H1 (cell line): ENCODE measurements around the gene ZNF134. TPM values are rescaled to one million over a fixed set of nuclear protein-coding genes. Genes with fewer than 3 reads are reported as not detected.
A peak's percentile ranks its signal among the peaks of the same experiment; 100 is the strongest.

ENCODE experiments used
- CTCF ChIA-PET: fragments of 300-600 bp; sonication (Branson Sonifier 250); formaldehyde crosslinking; loops from one replicate; lab custom pipeline; 2021; ENCODE audit not compliant: partially characterized antibody; lab: Charles Lee
- POLR2A ChIA-PET: fragments of 300-600 bp; sonication (Branson Sonifier 250); formaldehyde crosslinking; loops from one replicate; lab custom pipeline; 2021; ENCODE audit warnings: inconsistent platforms; ENCODE audit not compliant: partially characterized antibody; lab: Charles Lee
- DNase-seq, 2 experiments: peaks; one replicate each; pipeline versions ENCODE4 v3.0.0 to v3.0.0-alpha.2; 2010 to 2022; ENCODE audit warnings: low spot score in 2 of 2, low read depth in 1 of 2, mixed read lengths in 1 of 2
- FAIRE-seq: peaks from 2 replicates; lab custom pipeline; 2011; peaks lifted over from hg19 to GRCh38; lab: Jason Lieb, UNC
- H2AFZ ChIP-seq: 2 replicates; pipeline ENCODE4 v1.8.1; 2012; ENCODE audit warnings: low read length, inconsistent platforms
- H2AK5ac ChIP-seq: 2 replicates; pipeline ENCODE4 v1.6.1; 2013; ENCODE audit warnings: low read depth, low read length
- H2BK120ac ChIP-seq: replicated peaks from 2 replicates; pipeline ENCODE3; 2013; ENCODE audit warnings: low read depth, low read length, inconsistent platforms
- H2BK12ac ChIP-seq: 2 replicates; pipeline ENCODE4 v1.6.1; 2013; ENCODE audit warnings: low read depth, low read length
- H2BK15ac ChIP-seq: 2 replicates; pipeline ENCODE4 v1.6.1; 2013; ENCODE audit warnings: low read length
- H2BK20ac ChIP-seq: 2 replicates; pipeline ENCODE4 v1.6.1; 2013; ENCODE audit warnings: low read length
- H2BK5ac ChIP-seq: 2 replicates; pipeline ENCODE4 v1.6.1; 2013; ENCODE audit warnings: low read depth, low read length
- H3K14ac ChIP-seq: 2 replicates; pipeline ENCODE4 v1.6.1; 2013; ENCODE audit warnings: inconsistent platforms; ENCODE audit not compliant: insufficient read length
- H3K18ac ChIP-seq: 2 replicates; pipeline ENCODE4 v1.6.1; 2013; ENCODE audit warnings: low read length; ENCODE audit errors: extremely low read depth
- H3K23ac ChIP-seq: 2 replicates; pipeline ENCODE4 v1.6.1; 2013; ENCODE audit warnings: inconsistent platforms; ENCODE audit not compliant: insufficient read length
- H3K23me2 ChIP-seq: 2 replicates; pipeline ENCODE4 v1.6.1; 2013; ENCODE audit warnings: low read depth, low read length
- H3K27ac ChIP-seq: 2 replicates; pipeline ENCODE4 v1.6.1; 2011; ENCODE audit warnings: low read depth, low read length, inconsistent platforms
- H3K27me3 ChIP-seq, 4 experiments: replicated peaks in 1 of 4; 1 replicate in 1 of 4; 2 replicates in 3 of 4; pipeline versions ENCODE4 v1.6.1 to v1.8.1; 2011 to 2013; ENCODE audit warnings: low read length in 3 of 4, mild to moderate bottlenecking in 3 of 4, inconsistent platforms in 2 of 4, mixed read lengths in 2 of 4, moderate library complexity in 1 of 4; ENCODE audit not compliant: control insufficient read depth in 3 of 4, insufficient read depth in 3 of 4; ENCODE audit errors: extremely low read depth in 1 of 4
- H3K36me3 ChIP-seq, 4 experiments: 2 replicates each; pipeline versions ENCODE4 v1.6.1 to v1.8.1; 2011 to 2013; ENCODE audit warnings: mild to moderate bottlenecking in 4 of 4, low read length in 3 of 4, moderate library complexity in 2 of 4, control low read depth in 1 of 4, inconsistent platforms in 1 of 4; ENCODE audit not compliant: insufficient read depth in 4 of 4, control insufficient read depth in 2 of 4
- H3K4ac ChIP-seq: replicated peaks from 2 replicates; pipeline ENCODE3; 2013; ENCODE audit warnings: low read length, low read depth, mixed read lengths, inconsistent platforms; ENCODE audit not compliant: insufficient read length
- H3K4me1 ChIP-seq, 4 experiments: replicated peaks in 1 of 4; 1 replicate in 1 of 4; 2 replicates in 3 of 4; pipeline versions ENCODE4 v1.6.1 to v1.8.1; 2011 to 2013; ENCODE audit warnings: low read length in 3 of 4, inconsistent platforms in 2 of 4, mixed read lengths in 1 of 4; ENCODE audit not compliant: insufficient read depth in 4 of 4, control insufficient read depth in 3 of 4
- H3K4me2 ChIP-seq, 2 experiments: 2 replicates each; pipeline versions ENCODE4 v1.6.1 to v1.8.1; 2011 to 2013; ENCODE audit warnings: low read depth in 2 of 2, low read length in 2 of 2, control low read depth in 1 of 2, inconsistent platforms in 1 of 2, mild to moderate bottlenecking in 1 of 2; ENCODE audit not compliant: insufficient read depth in 1 of 2
- H3K4me3 ChIP-seq, 4 experiments: fragments of 200-600, 300-600 bp in 1 of 4; sonication (generic), shearing (Covaris generic), sonication (Bioruptor Twin) in 1 of 4; 2 replicates each; pipeline versions ENCODE4 v1.5.1 to v1.8.1; 2011 to 2016; ENCODE audit warnings: low read length in 4 of 4, low read depth in 3 of 4, control low read depth in 2 of 4, inconsistent platforms in 2 of 4, mild to moderate bottlenecking in 2 of 4, mixed read lengths in 1 of 4, moderate library complexity in 1 of 4; ENCODE audit not compliant: insufficient read depth in 2 of 4; ENCODE audit errors: extremely low read depth in 1 of 4
- H3K56ac ChIP-seq: replicated peaks from 2 replicates; pipeline ENCODE3; 2013; ENCODE audit warnings: low read depth, mild to moderate bottlenecking, mixed read lengths, low read length, inconsistent platforms; ENCODE audit not compliant: insufficient read length
- H3K79me1 ChIP-seq: 2 replicates; pipeline ENCODE4 v1.6.1; 2013; ENCODE audit warnings: low read depth, low read length, control low read depth
- H3K79me2 ChIP-seq, 2 experiments: 2 replicates each; pipeline versions ENCODE4 v1.6.1 to v1.8.1; 2012 to 2013; ENCODE audit warnings: low read length in 2 of 2, mild to moderate bottlenecking in 2 of 2, inconsistent platforms in 1 of 2; ENCODE audit not compliant: insufficient read depth in 2 of 2, control insufficient read depth in 1 of 2
- H3K9ac ChIP-seq, 4 experiments: replicated peaks in 1 of 4; 1 replicate in 1 of 4; 2 replicates in 3 of 4; pipeline versions ENCODE4 v1.6.1 to v1.8.1; 2011 to 2013; ENCODE audit warnings: low read depth in 3 of 4, low read length in 3 of 4, control low read depth in 2 of 4, mild to moderate bottlenecking in 2 of 4, moderate library complexity in 2 of 4, inconsistent platforms in 1 of 4; ENCODE audit errors: extremely low read depth in 1 of 4
- H3K9me3 ChIP-seq, 2 experiments: 2 replicates each; pipeline versions ENCODE4 v1.6.1 to v1.8.1; 2012 to 2013; ENCODE audit warnings: mild to moderate bottlenecking in 2 of 2, moderate library complexity in 2 of 2, control low read depth in 1 of 2, inconsistent platforms in 1 of 2, low read depth in 1 of 2, low read length in 1 of 2, mixed read lengths in 1 of 2; ENCODE audit not compliant: insufficient read depth in 2 of 2
- H4K20me1 ChIP-seq, 2 experiments: replicated peaks in 1 of 2; 2 replicates each; pipeline versions ENCODE3 to v1.8.1; 2011 to 2013; ENCODE audit warnings: inconsistent platforms in 2 of 2, low read length in 2 of 2, mild to moderate bottlenecking in 1 of 2; ENCODE audit not compliant: insufficient read depth in 2 of 2, control insufficient read depth in 1 of 2
- H4K5ac ChIP-seq: 2 replicates; pipeline ENCODE4 v1.6.1; 2013; ENCODE audit warnings: low read length, low read depth, mixed read lengths, inconsistent platforms; ENCODE audit not compliant: insufficient read length
- H4K8ac ChIP-seq: 2 replicates; pipeline ENCODE4 v1.8.0; 2013; ENCODE audit warnings: mild to moderate bottlenecking, moderate library complexity, low read length, inconsistent platforms; ENCODE audit not compliant: insufficient read depth; ENCODE audit errors: extremely low read depth
- H4K91ac ChIP-seq: replicated peaks from 2 replicates; pipeline ENCODE3; 2013; ENCODE audit warnings: low read length, mixed read lengths, inconsistent platforms; ENCODE audit not compliant: insufficient read length
- CBX8 ChIP-seq: fragments of 300-800, 300-1000 bp; sonication (generic); IDR thresholded peaks from 2 replicates; pipeline ENCODE4 v1.7.1; 2016; ENCODE audit warnings: low read depth, low read length, borderline replicate concordance
- CREB1 ChIP-seq: IDR thresholded peaks from 2 replicates; pipeline ENCODE4 v1.6.1; 2012; ENCODE audit warnings: inconsistent platforms
- EZH2 ChIP-seq: fragments of 200-600 bp; sonication (generic); IDR thresholded peaks from 2 replicates; pipeline ENCODE4 v1.7.1; 2012; ENCODE audit warnings: low read depth, mild to moderate bottlenecking, moderate library complexity, low read length, inconsistent platforms; ENCODE audit not compliant: severe bottlenecking
- GABPA ChIP-seq: IDR thresholded peaks from 2 replicates; pipeline ENCODE4 v1.6.1; 2011; ENCODE audit warnings: mild to moderate bottlenecking, low read length, moderate library complexity, borderline replicate concordance; ENCODE audit not compliant: insufficient read depth
- PHF8 ChIP-seq: fragments of 200-600 bp; sonication (generic); conservative IDR thresholded peaks from 2 replicates; pipeline ENCODE4 v1.7.1; 2012; ENCODE audit warnings: low read depth, mild to moderate bottlenecking, inconsistent platforms, low read length, moderate library complexity
- SP4 ChIP-seq: IDR thresholded peaks from 2 replicates; pipeline ENCODE4 v1.6.1; 2012; ENCODE audit warnings: low read length, inconsistent platforms
- WGBS, 2 experiments: shearing (Covaris generic) in 1 of 2; methylation state at CpG; one replicate each; pipeline versions ENCODE4 v1.1.6 to v1.1.7; 2013 to 2015; ENCODE audit warnings: low lambda C conversion rate in 2 of 2, mixed read lengths in 2 of 2, inconsistent platforms in 1 of 2, low coverage in 1 of 2, missing lambda C conversion rate in 1 of 2; ENCODE audit not compliant: insufficient replicate concordance in 2 of 2, insufficient coverage in 1 of 2, insufficient read length in 1 of 2; ENCODE audit errors: extremely low coverage in 1 of 2, missing lambda C conversion rate in 1 of 2; 5-methylcytosine and 5-hydroxymethylcytosine counted together
- polyA plus RNA-seq, 7 experiments: library from polyadenylated mRNA; depleted of rRNA in 3 of 7; stranded (reverse) in 5 of 7; unstranded in 2 of 7; fragments of >200 nt in 5 of 7; fragments of 200-250 nt in 2 of 7; gene quantifications; 1 replicate in 5 of 7; 2 replicates in 1 of 7; 4 replicates in 1 of 7; pipeline versions ENCODE4 v1.2.1 to v1.2.3, GENCODE V29; 2011 to 2013; ENCODE audit warnings: missing spikeins in 2 of 7, mixed read lengths in 2 of 7
- total RNA-seq: library from RNA; stranded (reverse); fragmentation: NEBNext Ultra II Directional; extraction: Animal tissue kit (Norgen Biotek cat#: 25700); gene quantifications from 2 replicates; pipeline ENCODE4 v1.2.1, GENCODE V29; 2021
- TF ChIP-seq, protein P1 (sequence below): IDR thresholded peaks from 2 replicates; pipeline ENCODE4 v1.6.1; 2012; ENCODE audit warnings: low read length, inconsistent platforms
- TF ChIP-seq, protein P2 (sequence below), 3 experiments: IDR thresholded peaks; 1 replicate in 2 of 3; 2 replicates in 1 of 3; pipeline versions ENCODE4 v1.5.1 to v1.6.1; 2011; ENCODE audit warnings: low read length in 3 of 3, mild to moderate bottlenecking in 3 of 3, inconsistent platforms in 2 of 3, low read depth in 1 of 3, moderate library complexity in 1 of 3; ENCODE audit not compliant: insufficient read depth in 1 of 3; ENCODE audit errors: control extremely low read depth in 1 of 3

Gene ZNF134
- total and polyA plus RNA-seq, 2 of the 8 experiments (the other 6 are each of a cell fraction or from before 2014, with no cell fraction given) = 16.6 to 54.6 TPM

DNA sequence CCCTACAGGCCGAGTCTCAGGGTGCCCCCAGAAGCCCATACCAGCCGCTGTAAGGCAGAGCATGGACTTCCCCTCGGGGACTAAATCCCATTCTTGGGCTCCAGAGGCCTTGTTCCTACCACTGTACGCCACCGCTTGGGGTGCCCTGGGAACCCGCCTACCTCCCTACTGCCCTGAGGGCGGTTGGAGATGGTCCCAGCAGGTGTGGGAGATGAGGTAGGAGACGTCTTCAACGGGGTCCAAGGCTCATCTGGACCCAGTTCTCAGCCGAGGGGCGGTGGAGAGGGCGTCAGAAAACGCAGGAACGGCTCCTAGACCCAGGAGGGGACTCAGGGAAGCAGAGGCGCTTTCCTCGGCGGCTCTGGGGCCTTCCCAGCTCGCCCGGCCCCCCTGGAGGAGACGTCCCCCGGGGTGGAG, 30.9 kb upstream of the ZNF134 start:
- no peak overlapping the region for H2AK5ac ChIP-seq
- H3K27ac ChIP-seq = no peak overlapping the region; the same call in 1 of the 2 replicates
- WGBS, 2 experiments = 33% methylated on average over 21 of the region's 21 CpGs; no CpG with 5 or more reads in 1 of the 2 experiments
- CTCF ChIA-PET = no interaction called here
- POLR2A ChIA-PET = interaction anchor here (0.6 to 2.1 kb wide), 14 partner anchors 8 to 247 kb away, joined by 3 to 11 read pairs (median 3); partner anchors contain the start of genes ZNF134, ZNF154, ZNF211 and ZNF530
- peak overlapping the region; percentile 4 for H4K91ac ChIP-seq
- FAIRE-seq (no peak), DNase-seq (no peak)
- no peak overlapping the region; the same call in 1 of the 2 replicates for H2BK5ac ChIP-seq
- no peak overlapping the region for H3K56ac ChIP-seq
- H3K4ac ChIP-seq = no peak overlapping the region
- H3K14ac ChIP-seq = no peak overlapping the region
- H4K8ac ChIP-seq = peak overlapping the region; percentile 98; the same call in 1 of the 2 replicates
- H3K79me2 ChIP-seq = peaks cover 11 to 39% of the 10 kb centered on the region in 2 experiments
- peaks cover 12% of the 10 kb centered on the region; the same call in 1 of the 2 replicates for H3K23me2 ChIP-seq
- no peak overlapping the region for H3K23ac ChIP-seq
- H4K5ac ChIP-seq = peak overlapping the region; percentile 27
- no peak overlapping the region for H2BK15ac ChIP-seq
- peaks cover 7 to 25% (median 16%) of the 10 kb centered on the region in 4 experiments; a peak in 7 of 8 replicates for H3K36me3 ChIP-seq
- no peak overlapping the region; the same call in 1 of the 2 replicates for H2AFZ ChIP-seq
- H2BK20ac ChIP-seq = no peak overlapping the region
- peaks cover 14 to 22% of the 10 kb centered on the region in 2 experiments; a peak in 3 of 4 replicates for H3K9me3 ChIP-seq
- no peaks in the 10 kb centered on the region for H4K20me1 ChIP-seq
- H3K9ac ChIP-seq = peak overlapping the region in 3 of 4 experiments; percentile 24 to 73 (median 68); a peak in 5 of 7 replicates
- peak overlapping the region; percentile 81 to 98 for H3K4me2 ChIP-seq
- H3K27me3 ChIP-seq = peaks cover 0 to 5% (median 2%) of the 10 kb centered on the region in 4 experiments; a peak in 2 of 7 replicates
- peak overlapping the region; percentile 42 to 95 (median 93) for H3K4me3 ChIP-seq
- peaks cover 4 to 13% (median 8%) of the 10 kb centered on the region in 4 experiments; a peak in 6 of 7 replicates for H3K4me1 ChIP-seq
- H2BK120ac ChIP-seq = no peak overlapping the region
- H3K79me1 ChIP-seq = peaks cover 17% of the 10 kb centered on the region
- peak overlapping the region; percentile 30; the same call in 1 of the 2 replicates for H2BK12ac ChIP-seq
- H3K18ac ChIP-seq = peak overlapping the region; percentile 26
- TF ChIP-seq SP4 (no peak), PHF8 (no peak), CREB1 (no peak), CBX8 (no peak), GABPA (no peak), EZH2 (no peak)
- TF ChIP-seq, protein P1, sequence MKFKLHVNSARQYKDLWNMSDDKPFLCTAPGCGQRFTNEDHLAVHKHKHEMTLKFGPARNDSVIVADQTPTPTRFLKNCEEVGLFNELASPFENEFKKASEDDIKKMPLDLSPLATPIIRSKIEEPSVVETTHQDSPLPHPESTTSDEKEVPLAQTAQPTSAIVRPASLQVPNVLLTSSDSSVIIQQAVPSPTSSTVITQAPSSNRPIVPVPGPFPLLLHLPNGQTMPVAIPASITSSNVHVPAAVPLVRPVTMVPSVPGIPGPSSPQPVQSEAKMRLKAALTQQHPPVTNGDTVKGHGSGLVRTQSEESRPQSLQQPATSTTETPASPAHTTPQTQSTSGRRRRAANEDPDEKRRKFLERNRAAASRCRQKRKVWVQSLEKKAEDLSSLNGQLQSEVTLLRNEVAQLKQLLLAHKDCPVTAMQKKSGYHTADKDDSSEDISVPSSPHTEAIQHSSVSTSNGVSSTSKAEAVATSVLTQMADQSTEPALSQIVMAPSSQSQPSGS = no peak
- TF ChIP-seq, protein P2, sequence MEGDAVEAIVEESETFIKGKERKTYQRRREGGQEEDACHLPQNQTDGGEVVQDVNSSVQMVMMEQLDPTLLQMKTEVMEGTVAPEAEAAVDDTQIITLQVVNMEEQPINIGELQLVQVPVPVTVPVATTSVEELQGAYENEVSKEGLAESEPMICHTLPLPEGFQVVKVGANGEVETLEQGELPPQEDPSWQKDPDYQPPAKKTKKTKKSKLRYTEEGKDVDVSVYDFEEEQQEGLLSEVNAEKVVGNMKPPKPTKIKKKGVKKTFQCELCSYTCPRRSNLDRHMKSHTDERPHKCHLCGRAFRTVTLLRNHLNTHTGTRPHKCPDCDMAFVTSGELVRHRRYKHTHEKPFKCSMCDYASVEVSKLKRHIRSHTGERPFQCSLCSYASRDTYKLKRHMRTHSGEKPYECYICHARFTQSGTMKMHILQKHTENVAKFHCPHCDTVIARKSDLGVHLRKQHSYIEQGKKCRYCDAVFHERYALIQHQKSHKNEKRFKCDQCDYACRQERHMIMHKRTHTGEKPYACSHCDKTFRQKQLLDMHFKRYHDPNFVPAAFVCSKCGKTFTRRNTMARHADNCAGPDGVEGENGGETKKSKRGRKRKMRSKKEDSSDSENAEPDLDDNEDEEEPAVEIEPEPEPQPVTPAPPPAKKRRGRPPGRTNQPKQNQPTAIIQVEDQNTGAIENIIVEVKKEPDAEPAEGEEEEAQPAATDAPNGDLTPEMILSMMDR (IDR thresholded peaks at IDR 0.05; ENCODE audit: control extremely low read depth in 1 of 3, insufficient read depth in 1 of 3, low read depth in 1 of 3, low read length in 3 of 3) = no peak
